Measurements from ENCODE around the gene KCNAB2. TPM values are rescaled to one million over a fixed set of nuclear protein-coding genes. Genes with fewer than 3 reads are reported as not detected.

The KCNAB2 gene
- total RNA-seq, 1 donor from 2014 or later: 307 TPM

DNA sequence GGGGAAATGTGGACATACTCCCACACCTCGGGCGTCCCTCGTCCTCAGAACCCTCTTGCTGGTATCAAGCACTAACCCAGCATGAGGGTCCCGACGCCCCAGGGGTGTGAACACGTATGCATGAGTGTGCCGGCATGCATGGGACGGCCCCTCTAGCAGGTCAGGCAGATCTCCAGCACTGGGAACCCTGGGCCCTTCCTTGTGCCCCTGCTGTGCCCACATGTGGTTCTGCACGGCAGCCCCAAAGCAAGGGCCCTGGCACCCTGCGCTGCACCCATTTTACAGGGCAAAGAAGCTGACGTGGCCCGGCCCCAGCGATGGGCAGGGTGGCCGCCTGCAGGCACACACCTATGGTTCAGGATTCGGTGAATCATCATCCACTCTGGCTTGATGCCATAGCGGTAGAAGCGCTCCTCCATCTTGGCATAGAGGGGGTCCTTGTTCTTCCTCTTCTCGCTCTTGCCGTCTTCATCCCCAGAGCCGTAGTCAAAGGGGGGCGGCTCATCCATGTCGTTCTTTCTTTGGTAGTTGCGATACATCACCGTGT is 100.2 kb downstream of the KCNAB2 start:
- H3K9me3 Mint-ChIP-seq: no peaks in the 10 kb centered on the region
- no peaks in the 10 kb centered on the region for H3K36me3 Mint-ChIP-seq (ENCODE audit: low read depth)
- intact Hi-C loops (cut with micrococcal nuclease): loop anchor here (5.0 kb wide), 1 partner anchor 51 kb away; the partner anchor contains the start of gene RPL22
- peaks cover 2% of the 10 kb centered on the region for H3K27me3 Mint-ChIP-seq (ENCODE audit: low read depth)
- no peak overlapping the region for H3K27ac Mint-ChIP-seq
- peaks cover 3% of the 10 kb centered on the region for H3K4me1 Mint-ChIP-seq (ENCODE audit: low read depth)
- H3K4me3 Mint-ChIP-seq (ENCODE audit: low read depth): no peak overlapping the region
- DNase-seq (ENCODE audit: low spot score): no peak

DNA sequence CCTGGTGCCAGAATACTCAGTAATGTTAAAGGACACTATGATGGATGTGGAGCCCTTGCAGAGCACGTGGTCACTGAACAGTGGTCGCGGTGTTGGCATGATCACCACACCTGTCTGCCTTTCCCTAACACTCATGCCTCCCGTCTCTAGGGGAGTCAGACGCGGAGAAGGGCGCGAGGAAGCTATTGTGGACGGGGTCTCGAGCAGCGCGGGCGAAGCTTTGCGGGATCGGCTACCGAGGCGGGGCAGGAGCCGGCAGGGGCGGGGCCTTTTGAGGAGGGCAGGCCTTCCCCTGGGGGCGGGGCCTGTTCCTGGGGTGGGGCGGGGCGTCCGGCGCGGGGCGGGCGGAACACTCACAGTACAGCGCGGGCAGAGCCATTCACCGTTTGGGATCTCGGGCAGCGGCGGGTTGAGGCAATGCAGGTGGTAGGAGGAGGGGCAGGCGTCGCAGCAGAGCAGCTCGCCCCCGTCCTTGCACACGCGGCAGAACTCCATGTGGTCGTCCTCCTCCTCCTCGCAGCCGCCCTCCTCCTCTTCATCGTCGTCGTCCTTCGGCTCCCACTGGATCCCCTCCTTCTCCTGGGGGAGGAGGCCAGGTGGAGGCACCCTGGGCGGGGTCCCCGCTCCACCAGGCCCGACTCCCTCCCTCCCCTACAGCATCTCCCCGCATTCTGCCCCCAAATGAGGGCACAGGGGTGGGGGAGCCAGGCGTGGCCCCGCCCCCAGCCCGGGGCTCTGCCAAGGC is 103.0 kb downstream of the KCNAB2 start:
- Mint-ChIP-seq H3K27ac (no peak overlapping the region), H3K9me3 (no peaks in the 10 kb centered on the region), H3K27me3 (ENCODE audit: low read depth) (peaks cover 2% of the 10 kb centered on the region), H3K4me1 (ENCODE audit: low read depth) (peaks cover 3% of the 10 kb centered on the region), H3K4me3 (ENCODE audit: low read depth) (peak overlapping the region; percentile 48), H3K36me3 (ENCODE audit: low read depth) (no peaks in the 10 kb centered on the region)
- peak; percentile 60 for DNase-seq (ENCODE audit: low spot score)
- intact Hi-C loops (cut with micrococcal nuclease): loop anchor here (5.0 kb wide), 1 partner anchor 49 kb away; the partner anchor contains the start of gene RPL22

DNA sequence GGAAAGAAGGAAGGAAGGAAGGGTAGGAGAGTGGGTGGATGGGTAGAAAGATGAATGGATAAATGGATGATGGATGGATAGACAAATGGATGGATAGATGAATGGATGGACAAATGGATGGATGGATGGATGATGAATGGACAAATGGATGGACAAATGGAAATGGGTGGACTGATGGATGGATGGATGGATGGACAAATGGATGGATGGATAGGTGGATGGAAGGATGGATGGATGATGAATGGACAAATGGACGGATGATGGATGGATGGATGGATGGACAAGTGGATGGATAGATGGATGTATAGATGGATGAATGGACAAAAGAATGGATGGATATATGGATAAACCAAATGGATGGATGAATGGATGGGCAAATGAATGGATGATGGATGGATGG is 103.9 kb downstream of the KCNAB2 start:
- peaks cover 3% of the 10 kb centered on the region for H3K4me1 Mint-ChIP-seq (ENCODE audit: low read depth)
- H3K27ac Mint-ChIP-seq: no peak overlapping the region
- intact Hi-C loops (cut with micrococcal nuclease): loop anchor here (5.0 kb wide), 1 partner anchor 48 kb away; the partner anchor contains the start of gene RPL22
- DNase-seq (ENCODE audit: low spot score): no peak
- H3K36me3 Mint-ChIP-seq (ENCODE audit: low read depth): no peaks in the 10 kb centered on the region
- H3K9me3 Mint-ChIP-seq: no peaks in the 10 kb centered on the region
- no peak overlapping the region for H3K4me3 Mint-ChIP-seq (ENCODE audit: low read depth)
- peaks cover 2% of the 10 kb centered on the region for H3K27me3 Mint-ChIP-seq (ENCODE audit: low read depth)

DNA sequence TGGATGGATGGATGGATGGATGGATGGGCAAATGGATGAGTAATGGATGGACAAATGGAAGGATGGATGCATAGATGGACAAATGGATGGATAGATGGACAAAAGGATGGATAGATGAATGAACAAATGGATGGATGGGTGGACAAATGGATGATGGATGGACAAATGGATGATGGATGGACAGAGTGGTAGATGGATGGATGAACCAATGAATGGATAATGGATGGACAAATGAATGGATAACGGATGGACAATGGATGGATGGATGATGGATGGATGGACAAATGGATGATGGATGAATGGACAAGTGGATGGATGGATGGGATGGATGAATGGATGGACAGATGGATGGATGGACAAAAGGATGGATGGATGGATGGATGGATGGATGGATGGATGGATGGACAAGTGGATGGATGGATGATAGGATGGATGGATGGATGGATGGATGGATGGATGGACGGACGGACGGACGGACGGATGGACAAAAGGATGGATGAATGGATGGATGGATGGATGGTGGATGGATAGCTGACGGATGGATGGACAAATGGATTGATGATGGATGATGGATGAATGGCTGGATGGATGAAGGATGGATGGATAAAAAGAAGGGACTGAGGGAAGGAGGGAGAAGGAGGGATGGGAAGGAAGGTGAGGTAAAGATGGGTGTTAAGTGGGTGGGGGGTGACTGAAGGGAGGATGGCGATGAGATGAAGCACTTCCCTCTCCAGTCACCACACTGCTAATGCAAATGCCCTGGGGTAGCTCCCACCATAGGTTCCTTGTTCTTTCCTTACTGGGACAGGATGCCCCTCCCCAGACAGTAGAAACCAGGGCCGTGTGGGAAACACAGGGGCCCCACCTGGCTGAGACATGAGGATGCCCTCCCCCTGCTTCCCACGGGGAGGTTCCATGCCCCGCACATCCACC is 104.6 kb downstream of the KCNAB2 start:
- intact Hi-C loops (cut with micrococcal nuclease): no loop called here
- peaks cover 2% of the 10 kb centered on the region for H3K27me3 Mint-ChIP-seq (ENCODE audit: low read depth)
- no peak for DNase-seq (ENCODE audit: low spot score)
- peaks cover 3% of the 10 kb centered on the region for H3K4me1 Mint-ChIP-seq (ENCODE audit: low read depth)
- no peak overlapping the region for H3K27ac Mint-ChIP-seq
- no peaks in the 10 kb centered on the region for H3K9me3 Mint-ChIP-seq
- no peaks in the 10 kb centered on the region for H3K36me3 Mint-ChIP-seq (ENCODE audit: low read depth)
- H3K4me3 Mint-ChIP-seq (ENCODE audit: low read depth): no peak overlapping the region

Other genes starting within 250 kb of the KCNAB2 start
- gene NPHP4, start 53.5 kb upstream of the KCNAB2 start, total RNA-seq: 19.0 and 20.2 TPM in 2 replicates
- gene CHD5, start 134.4 kb downstream of the KCNAB2 start, total RNA-seq: 0.46 and 0.78 TPM in 2 replicates
- gene RPL22, start 153.7 kb downstream of the KCNAB2 start, total RNA-seq: 473 and 533 TPM in 2 replicates
- gene RNF207, start 160.2 kb downstream of the KCNAB2 start, total RNA-seq: 54.4 and 58.4 TPM in 2 replicates
- gene ICMT, start 190.1 kb downstream of the KCNAB2 start, total RNA-seq: 60.0 and 62.3 TPM in 2 replicates
- gene HES3, start 198.3 kb downstream of the KCNAB2 start, total RNA-seq: not detected in 2 replicates
- 1.5 TPM in 2 replicates for gene GPR153, start 215.2 kb downstream of the KCNAB2 start, total RNA-seq

All from activated T-helper 2 cell treated with anti-CD3 and anti-CD28 coated beads, Interferon-gamma antibody, Interleukin-2, Interleukin-4, amounts not matched to agents 10 μg/mL and 5 μg/mL and 100 μg/mL, durations not matched to agents 14 hours and 24 hours and 36 hours (primary cell).